ENCODE measurements around the gene FGD3.

The FGD3 gene

GRCh38 chr9:93081081-93081529, 133.8 kb downstream of the FGD3 start:
- H3K4me3 ChIP-seq (replicated peaks; ENCODE audit: low read depth, low read length), result no peak overlapping the region
- TF ChIP-seq CTCF (IDR thresholded peaks at IDR 0.05; ENCODE audit: low read length, missing control alignments), result no peak
- no peak for DNase-seq (ENCODE audit: low read depth)

DNA sequence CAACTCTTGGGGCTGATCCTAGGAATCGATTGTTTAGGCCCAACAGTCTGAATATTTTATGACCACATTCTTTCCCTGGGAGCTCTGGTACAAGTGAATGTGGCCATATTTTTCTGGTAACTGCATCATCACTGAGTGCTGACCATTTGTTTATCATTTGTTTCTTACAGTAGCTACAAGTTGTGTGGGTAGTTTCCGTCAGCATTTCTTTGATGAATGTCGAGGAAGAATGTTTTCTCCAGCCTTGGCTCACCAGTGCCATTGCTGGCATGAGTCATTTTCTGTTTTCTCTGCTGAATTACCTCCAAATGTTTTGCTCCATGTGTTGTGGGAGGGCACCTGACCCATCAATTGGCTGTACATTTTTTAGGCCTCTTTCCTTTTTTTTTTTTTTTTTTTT, 134.6 kb downstream of the FGD3 start:
- H3K4me3 ChIP-seq (replicated peaks; ENCODE audit: low read depth, low read length), result no peak overlapping the region
- TF ChIP-seq CTCF (IDR thresholded peaks at IDR 0.05; ENCODE audit: low read length, missing control alignments), result no peak
- peak; percentile 72 for DNase-seq (ENCODE audit: low read depth)

GRCh38 chr9:93082841-93083411, 135.6 kb downstream of the FGD3 start:
- TF ChIP-seq CTCF (IDR thresholded peaks at IDR 0.05; ENCODE audit: low read length, missing control alignments), result no peak
- no peak overlapping the region for H3K4me3 ChIP-seq (replicated peaks; ENCODE audit: low read depth, low read length)
- no peak for DNase-seq (ENCODE audit: low read depth)

GRCh38 chr9:93083592-93084470, 136.5 kb downstream of the FGD3 start:
- DNase-seq (ENCODE audit: low read depth), result no peak
- no peak for TF ChIP-seq CTCF (IDR thresholded peaks at IDR 0.05; ENCODE audit: low read length, missing control alignments)
- no peak overlapping the region for H3K4me3 ChIP-seq (replicated peaks; ENCODE audit: low read depth, low read length)

DNA sequence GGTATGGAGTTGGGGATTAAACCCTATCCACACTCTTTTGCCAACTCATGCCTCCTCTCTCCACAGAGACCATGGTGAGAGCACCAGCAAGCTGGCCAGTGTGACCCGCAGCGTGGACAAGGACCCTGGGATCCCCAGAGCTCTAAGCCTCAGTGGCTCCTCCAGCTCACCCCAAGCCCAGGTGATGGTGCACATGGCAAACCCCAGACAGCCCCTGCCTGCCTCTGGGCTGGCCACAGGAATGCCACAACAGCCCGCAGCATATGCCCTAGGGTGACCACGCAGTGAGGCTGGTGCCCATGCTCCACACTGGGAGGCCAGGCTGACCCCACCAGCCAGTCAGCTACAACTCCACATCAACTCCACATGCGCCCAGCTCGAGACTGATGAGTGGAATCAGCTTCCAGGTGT, 137.2 kb downstream of the FGD3 start:
- TF ChIP-seq CTCF (IDR thresholded peaks at IDR 0.05; ENCODE audit: low read length, missing control alignments), result no peak
- H3K4me3 ChIP-seq (replicated peaks; ENCODE audit: low read depth, low read length), result no peak overlapping the region
- no peak for DNase-seq (ENCODE audit: low read depth)

- no peak for DNase-seq (ENCODE audit: low read depth)
- TF ChIP-seq CTCF (IDR thresholded peaks at IDR 0.05; ENCODE audit: low read length, missing control alignments), result no peak
- no peak overlapping the region for H3K4me3 ChIP-seq (replicated peaks; ENCODE audit: low read depth, low read length)
Measured at GRCh38 chr9:93085676-93086075, 138.4 kb downstream of the FGD3 start.
